Stimulated activated CD8-positive, alpha-beta memory T cell treated with anti-CD3 and anti-CD28 coated beads, Interleukin-4, amount 100 ng/mL, for 1 hour (primary cell): ENCODE data around the gene TMEM244.
"Not testable (repeated sequence)": the region's sequence is repeated elsewhere in the genome, so short reads cannot be mapped to it uniquely, and the experiment has no call there.

ENCODE experiments used
- DNase-seq, 2 donors: peaks; one replicate each; pipeline ENCODE4 v3.0.0-alpha.2; 2020; ENCODE audit warnings: low read depth in 2 of 2, low spot score in 1 of 2

Gene TMEM244

GRCh38 chr6:129867403-129867802, 6.3 kb upstream of the TMEM244 start:
- DNase-seq: no peak

- DNase-seq: no peak
Measured at GRCh38 chr6:129866688-129867087, 5.6 kb upstream of the TMEM244 start.

- no peak for DNase-seq
Measured at GRCh38 chr6:129866256-129866655, 5.1 kb upstream of the TMEM244 start.

- no peak for DNase-seq
Measured at GRCh38 chr6:129865013-129865412, 3.9 kb upstream of the TMEM244 start.

GRCh38 chr6:129863664-129864063, 2.5 kb upstream of the TMEM244 start:
- DNase-seq: no peak

- no peak for DNase-seq
Measured at GRCh38 chr6:129859524-129859923, 1.6 kb downstream of the TMEM244 start.

- DNase-seq: no peak
Measured at GRCh38 chr6:129857838-129858237, 3.3 kb downstream of the TMEM244 start.

GRCh38 chr6:129853996-129854711, 7.0 kb downstream of the TMEM244 start:
- DNase-seq: no peak

- no peak for DNase-seq
Measured at GRCh38 chr6:129852257-129852858, 8.8 kb downstream of the TMEM244 start.

- no peak for DNase-seq
Measured at GRCh38 chr6:129849456-129849855, 11.7 kb downstream of the TMEM244 start.

GRCh38 chr6:129846761-129847160, 14.4 kb downstream of the TMEM244 start:
- no peak for DNase-seq

GRCh38 chr6:129845696-129846095, 15.4 kb downstream of the TMEM244 start:
- DNase-seq: no peak

GRCh38 chr6:129844118-129844891, 16.8 kb downstream of the TMEM244 start:
- DNase-seq: no peak

- no peak for DNase-seq
Measured at GRCh38 chr6:129843573-129843972, 17.5 kb downstream of the TMEM244 start.

GRCh38 chr6:129842881-129843409, 18.2 kb downstream of the TMEM244 start:
- no peak for DNase-seq

- no peak for DNase-seq
Measured at GRCh38 chr6:129842137-129842536, 19.0 kb downstream of the TMEM244 start.

GRCh38 chr6:129839562-129839961, 21.6 kb downstream of the TMEM244 start:
- not testable (repeated sequence) for DNase-seq

GRCh38 chr6:129835691-129836090, 25.4 kb downstream of the TMEM244 start:
- no peak for DNase-seq

GRCh38 chr6:129832299-129832698, 28.8 kb downstream of the TMEM244 start:
- no peak for DNase-seq

- no peak for DNase-seq
Measured at GRCh38 chr6:129828229-129828628, 32.9 kb downstream of the TMEM244 start.

- no peak for DNase-seq
Measured at GRCh38 chr6:129818251-129818650, 42.9 kb downstream of the TMEM244 start.

- DNase-seq: no peak
Measured at GRCh38 chr6:129817821-129818220, 43.3 kb downstream of the TMEM244 start.
